Testis (tissue), 2 donors: ENCODE measurements around the gene GCC1.

ENCODE experiments used
- CTCF ChIP-seq, 3 experiments: fragments of 450-650 bp in 2 of 3; fragments of 200-600 bp in 1 of 3; sonication (generic) in 1 of 3; IDR thresholded peaks; one replicate each; pipeline ENCODE4 v1.5.1; 2016 to 2019; ENCODE audit warnings: antibody characterized with exemption in 3 of 3, mild to moderate bottlenecking in 2 of 3, moderate library complexity in 1 of 3
- POLR2A ChIP-seq: fragments of 450-650 bp; IDR thresholded peaks from one replicate; pipeline ENCODE4 v1.6.1; 2017; ENCODE audit warnings: antibody characterized with exemption, mild to moderate bottlenecking, moderate library complexity

DNA sequence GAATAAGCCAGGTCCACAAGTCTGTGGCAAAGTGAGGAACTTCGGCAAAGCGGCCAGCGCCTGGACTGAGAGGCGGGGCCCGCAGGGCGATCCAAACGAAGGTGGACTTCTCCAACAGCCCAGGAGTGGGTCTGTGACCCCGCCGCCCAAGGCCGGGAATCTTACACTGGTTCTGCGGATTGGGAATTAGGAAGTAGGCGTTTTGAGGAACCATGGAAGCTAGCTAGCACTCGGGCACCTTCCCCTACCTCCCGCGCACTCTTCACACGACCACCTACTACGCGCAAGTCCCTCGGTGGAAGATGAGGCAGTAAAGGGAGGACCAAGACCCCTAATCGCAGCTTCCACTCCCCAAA is 2.2 kb upstream of the GCC1 start:
- no peak for TF ChIP-seq CTCF (IDR thresholded peaks at IDR 0.05)
- no peak for TF ChIP-seq POLR2A
